Stomach (tissue), 9 donors: ENCODE data around the gene EYA2. TPM values are rescaled to one million over a fixed set of nuclear protein-coding genes. Genes with fewer than 3 reads are reported as not detected.
A peak's percentile ranks its signal among the peaks of the same experiment; 100 is the strongest.

ENCODE experiments used
- DNase-seq, 2 donors: peaks; one replicate each; pipeline versions ENCODE4 v3.0.0 to v3.0.0-alpha.2; 2013 to 2019
- H3K27ac ChIP-seq, 5 donors: fragments of 200-600 bp in 4 of 5; sonication (generic) in 4 of 5; one replicate each; pipeline ENCODE4 v1.5.1; 2013 to 2019; ENCODE audit warnings: mild to moderate bottlenecking in 1 of 5, moderate library complexity in 1 of 5
- H3K27me3 ChIP-seq, 3 donors: fragments of 200-600 bp; sonication (generic); one replicate each; pipeline ENCODE4 v1.5.1; 2017 to 2019; ENCODE audit warnings: mixed run types in 1 of 3
- H3K36me3 ChIP-seq, 4 donors: fragments of 200-600 bp; sonication (generic); 1 replicate in 3 of 4; 2 replicates in 1 of 4; pipeline ENCODE4 v1.5.1; 2016 to 2019
- H3K4me1 ChIP-seq, 4 donors: fragments of 200-600 bp; sonication (generic); one replicate each; pipeline ENCODE4 v1.5.1; 2016 to 2019
- H3K4me3 ChIP-seq, 4 donors: fragments of 200-600 bp; sonication (generic) in 3 of 4; one replicate each; pipeline ENCODE4 v1.5.1; 2016 to 2019; ENCODE audit warnings: mild to moderate bottlenecking in 1 of 4
- H3K9me3 ChIP-seq, 4 donors: fragments of 200-600 bp; sonication (generic); one replicate each; pipeline ENCODE4 v1.5.1; 2016 to 2019
- CTCF ChIP-seq, 7 experiments: fragments of 450-650 bp in 4 of 7; fragments of 200-600 bp in 3 of 7; sonication (generic) in 3 of 7; IDR thresholded peaks; one replicate each; pipeline ENCODE4 v1.5.1; 2016 to 2019; ENCODE audit warnings: antibody characterized with exemption in 7 of 7, control low read depth in 2 of 7, mild to moderate bottlenecking in 1 of 7
- EP300 ChIP-seq: sonication (generic); formaldehyde crosslinking; IDR thresholded peaks from one replicate; pipeline ENCODE4 v1.6.1; 2017; ENCODE audit warnings: antibody characterized with exemption
- POLR2A ChIP-seq, 4 donors: fragments of 450-650 bp; IDR thresholded peaks; one replicate each; pipeline ENCODE4 v1.6.1; 2016; ENCODE audit warnings: antibody characterized with exemption in 4 of 4, control low read depth in 2 of 4, mild to moderate bottlenecking in 1 of 4, moderate library complexity in 1 of 4
- POLR2AphosphoS5 ChIP-seq, 3 donors: sonication (generic); formaldehyde crosslinking; IDR thresholded peaks; one replicate each; pipeline ENCODE4 v1.6.1; 2016; ENCODE audit warnings: antibody characterized with exemption in 3 of 3
- WGBS, 5 donors: extraction: QIAGEN DNeasy Blood & Tissue Kit in 3 of 5; methylation state at CpG; one replicate each; pipeline versions ENCODE4 v1.1.5 to v1.1.7; 2013 to 2018; 5-methylcytosine and 5-hydroxymethylcytosine counted together
- intact Hi-C: fragments of 100-400 bp; cut with DNase I; formaldehyde crosslinking; loops from one replicate; pipeline ENCODE4 v1.15.1; 2023; ENCODE audit warnings: low total_unique reads
- polyA plus RNA-seq, 3 donors: library from polyadenylated mRNA; stranded (reverse); fragments of 200-250 nt; gene quantifications; one replicate each; pipeline ENCODE4 v1.2.3, GENCODE V29; 2013
- total RNA-seq, 5 donors: library from RNA; depleted of rRNA; stranded (reverse); fragments of >200 nt; gene quantifications; one replicate each; pipeline versions ENCODE4 v1.1.0 to v1.2.3, GENCODE V29; 2014 to 2016
- donor health status: healthy with polysubstance abuse.
- donor health status: Bipolar disorder and iron deficiency.
- donor health status: healthy.

EYA2 gene
- total and polyA plus RNA-seq, 8 donors = 1.8 to 86.2 (median 5.5) TPM

- Histone ChIP-seq H3K27ac (no peak overlapping the region), H3K9me3 (no peaks in the 10 kb centered on the region), H3K36me3 (peaks cover 34 to 60% (median 59%) of the 10 kb centered on the region in 4 donors), H3K27me3 (no peaks in the 10 kb centered on the region), H3K4me3 (no peak overlapping the region), H3K4me1 (no peaks in the 10 kb centered on the region)
- no peak for DNase-seq
- 91 to 97% (median 92%) methylated on average over 17 to 18 of the region's 18 CpGs for WGBS, 5 donors
- TF ChIP-seq POLR2A (IDR thresholded peaks at IDR 0.05) (no peak), POLR2AphosphoS5 (IDR thresholded peaks at IDR 0.05) (no peak), EP300 (no peak), CTCF (IDR thresholded peaks at IDR 0.05) (no peak)
- intact Hi-C loops = no loop called here
Observed at GRCh38 chr20:47208534-47209174, 314.0 kb downstream of the EYA2 start.

GRCh38 chr20:47209982-47210381 lies 315.3 kb downstream of the EYA2 start:
- H3K27me3 ChIP-seq = no peaks in the 10 kb centered on the region
- no peak overlapping the region for H3K27ac ChIP-seq
- H3K36me3 ChIP-seq = peaks cover 46 to 73% (median 72%) of the 10 kb centered on the region in 4 donors
- 87 to 93% (median 92%) methylated on average over 17 of the region's 17 CpGs for WGBS, 5 donors
- no peak for DNase-seq
- intact Hi-C loops = no loop called here
- H3K4me3 ChIP-seq = no peak overlapping the region
- no peak for TF ChIP-seq CTCF (IDR thresholded peaks at IDR 0.05)
- no peaks in the 10 kb centered on the region for H3K4me1 ChIP-seq
- H3K9me3 ChIP-seq = no peaks in the 10 kb centered on the region

GRCh38 chr20:47210470-47210869 lies 315.8 kb downstream of the EYA2 start:
- DNase-seq = no peak
- Histone ChIP-seq H3K4me1 (no peaks in the 10 kb centered on the region), H3K4me3 (no peak overlapping the region), H3K27me3 (no peaks in the 10 kb centered on the region), H3K27ac (no peak overlapping the region), H3K36me3 (peaks cover 51 to 78% (median 77%) of the 10 kb centered on the region in 4 donors), H3K9me3 (no peaks in the 10 kb centered on the region)
- no peak for TF ChIP-seq POLR2AphosphoS5 (IDR thresholded peaks at IDR 0.05)
- TF ChIP-seq POLR2A (IDR thresholded peaks at IDR 0.05) = no peak
- TF ChIP-seq CTCF (IDR thresholded peaks at IDR 0.05) = no peak
- TF ChIP-seq EP300 = no peak
- intact Hi-C loops = no loop called here
- 93 to 95% (median 94%) methylated on average over 13 of the region's 13 CpGs for WGBS, 5 donors

GRCh38 chr20:47211036-47211435 lies 316.4 kb downstream of the EYA2 start:
- WGBS, 5 donors = 90 to 94% (median 91%) methylated on average over 7 of the region's 7 CpGs
- TF ChIP-seq EP300 = no peak
- no peak for TF ChIP-seq POLR2AphosphoS5 (IDR thresholded peaks at IDR 0.05)
- Histone ChIP-seq H3K4me1 (no peaks in the 10 kb centered on the region), H3K4me3 (no peak overlapping the region), H3K27me3 (no peaks in the 10 kb centered on the region), H3K9me3 (no peaks in the 10 kb centered on the region), H3K36me3 (peaks cover 51 to 84% (median 83%) of the 10 kb centered on the region in 4 donors), H3K27ac (no peak overlapping the region)
- DNase-seq = no peak
- intact Hi-C loops = no loop called here

- peaks cover 51 to 100% (median 98%) of the 10 kb centered on the region in 4 donors for H3K36me3 ChIP-seq
Observed at GRCh38 chr20:47212606-47213207, 318.1 kb downstream of the EYA2 start.

More at GRCh38 chr20:47212606-47213207, 318.1 kb downstream of the EYA2 start:
- intact Hi-C loops = no loop called here
- WGBS, 5 donors = 81 to 96% (median 89%) methylated on average over 9 of the region's 9 CpGs
- Histone ChIP-seq H3K4me1 (peaks cover 0 to 3% (median under 1%) of the 10 kb centered on the region in 4 donors), H3K9me3 (no peaks in the 10 kb centered on the region), H3K27me3 (no peaks in the 10 kb centered on the region), H3K4me3 (no peak overlapping the region), H3K27ac (no peak overlapping the region)
- TF ChIP-seq POLR2A (IDR thresholded peaks at IDR 0.05) (no peak), POLR2AphosphoS5 (IDR thresholded peaks at IDR 0.05) (no peak), EP300 (no peak), CTCF (IDR thresholded peaks at IDR 0.05) (no peak)
- peak in 1 of 2 donors; percentile 28 for DNase-seq
